HG03439 (cell line): ENCODE results near the gene CAPNS1.

ENCODE experiments used
- ATAC-seq: cut with Tn5 transposase; IDR thresholded peaks from one replicate; pipeline ENCODE4 v1.9.1; 2021; ENCODE audit warnings: mild to moderate bottlenecking, moderate library complexity; ENCODE audit not compliant: unreplicated experiment

The CAPNS1 gene

GRCh38 chr19:36139473-36140303 is at the start of gene CAPNS1:
Gene CAPNS1 (plus strand): TSS chr19:36140066. CDS start chr19:36141012, 946 bp downstream.
- peak; percentile 79 for ATAC-seq

DNA sequence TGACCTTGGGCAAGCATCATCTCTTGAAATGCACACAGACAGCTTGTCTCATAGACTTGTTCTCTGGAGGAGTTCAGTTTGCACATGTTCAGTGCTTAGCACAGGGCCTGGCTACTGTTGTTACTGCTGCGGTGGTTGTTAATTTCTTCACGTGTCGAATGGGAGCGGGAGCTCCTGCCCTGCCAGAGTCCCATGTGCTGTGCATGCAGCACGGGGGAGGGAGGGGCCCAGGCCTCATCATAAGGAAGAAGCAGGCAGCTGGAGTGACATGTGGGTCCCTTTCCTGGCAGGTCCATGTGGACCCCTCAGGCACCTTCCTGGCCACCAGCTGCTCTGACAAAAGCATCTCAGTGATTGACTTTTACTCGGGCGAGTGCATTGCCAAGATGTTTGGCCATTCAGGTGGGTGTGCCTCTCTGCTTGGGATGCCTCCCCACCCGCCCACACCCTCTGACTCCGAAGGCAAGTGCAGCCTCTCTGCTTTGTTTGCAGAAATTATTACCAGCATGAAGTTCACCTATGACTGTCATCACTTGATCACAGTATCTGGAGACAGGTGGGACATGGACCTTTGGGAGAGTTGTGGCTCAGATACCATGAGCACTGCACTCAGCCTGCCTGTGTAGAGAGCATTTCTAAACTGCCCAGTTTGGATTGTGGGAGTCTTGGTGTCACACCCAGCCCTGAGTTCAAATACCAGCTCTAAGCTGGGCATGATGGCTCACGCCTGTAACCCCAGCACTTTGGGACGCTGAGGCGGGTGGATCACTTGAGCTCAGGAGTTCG is 48.8 kb upstream of the CAPNS1 start:
- no peak for ATAC-seq

DNA sequence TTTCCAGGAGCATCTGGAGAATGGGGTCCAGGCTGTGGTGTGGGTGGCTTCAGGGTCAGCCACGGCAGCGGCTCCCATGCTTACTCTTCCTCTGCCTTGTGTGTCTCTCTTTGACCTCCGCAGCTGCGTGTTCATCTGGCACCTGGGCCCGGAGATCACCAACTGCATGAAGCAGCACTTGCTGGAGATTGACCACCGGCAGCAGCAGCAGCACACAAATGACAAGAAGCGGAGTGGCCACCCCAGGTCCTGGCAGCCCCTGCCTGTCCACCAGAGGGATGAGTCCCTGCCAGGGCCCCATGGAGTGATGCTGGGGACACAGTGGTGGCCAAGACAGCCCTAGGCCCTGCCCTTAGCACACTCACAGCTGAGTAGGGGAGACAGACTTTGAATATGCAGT is 47.3 kb upstream of the CAPNS1 start:
- ATAC-seq = no peak

DNA sequence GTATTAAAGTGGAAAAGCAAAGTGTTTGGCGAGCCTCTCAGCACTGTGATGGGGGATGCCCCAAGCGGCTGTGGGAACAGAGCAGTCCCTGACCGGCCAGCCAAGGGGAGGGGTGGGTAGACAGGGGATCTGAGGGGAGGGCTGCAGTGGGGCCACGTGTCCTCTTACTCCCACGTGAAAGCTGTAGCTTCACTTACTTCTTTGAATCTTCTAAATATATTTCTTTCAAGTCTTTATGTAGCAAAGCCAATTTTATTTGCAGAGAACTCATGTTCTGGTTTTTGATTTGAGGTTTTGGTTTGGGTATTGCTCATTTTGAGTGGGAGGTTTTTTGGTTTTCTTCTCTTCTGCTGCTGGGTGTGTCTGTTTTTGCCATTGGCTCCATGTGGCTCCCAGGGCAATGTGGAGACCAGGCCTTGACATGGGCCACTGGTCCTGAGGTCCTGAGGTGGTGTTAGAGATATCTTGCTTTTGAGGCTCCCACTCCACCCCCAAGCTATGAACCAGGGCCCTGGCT is 46.7 kb upstream of the CAPNS1 start:
- ATAC-seq = no peak

DNA sequence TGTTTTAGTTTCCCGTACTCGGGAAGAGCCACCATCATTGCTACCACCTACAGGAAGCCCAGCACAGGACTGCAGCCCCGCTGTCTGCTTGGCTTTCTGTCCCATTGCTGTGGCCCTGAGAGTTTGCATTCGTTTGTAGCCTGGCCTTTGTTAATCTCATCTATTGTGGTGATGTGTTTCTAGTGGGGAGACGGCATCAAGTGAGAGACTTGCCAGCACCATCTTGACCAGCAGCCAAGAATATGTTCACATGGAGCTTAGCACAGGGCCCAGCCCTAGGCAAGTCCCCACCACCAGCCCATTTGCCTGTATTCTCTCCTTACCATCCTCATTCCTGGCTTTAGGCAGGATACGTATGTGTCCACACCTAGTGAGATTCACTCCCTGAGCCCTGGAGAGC is 46.2 kb upstream of the CAPNS1 start:
- ATAC-seq = no peak

DNA sequence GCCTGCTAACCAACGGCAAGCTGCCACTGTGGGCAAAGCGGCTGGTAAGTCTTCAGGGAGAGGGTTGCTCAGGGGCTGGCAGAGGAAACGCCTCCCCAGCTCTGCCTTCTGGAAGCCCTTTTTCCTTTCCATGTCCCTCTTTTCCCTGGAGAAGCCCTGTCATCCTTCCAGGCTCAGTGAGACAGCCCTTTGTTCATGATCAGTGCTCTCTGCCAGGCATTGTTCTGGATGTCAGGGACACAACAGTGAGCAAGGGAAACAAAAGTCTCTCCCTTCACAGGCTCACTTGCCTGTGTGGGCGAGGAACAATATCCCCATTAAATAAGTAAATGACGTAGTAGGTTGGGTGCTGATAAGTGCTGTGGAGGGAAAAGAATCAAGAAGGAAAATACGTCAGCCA is 42.8 kb upstream of the CAPNS1 start:
- ATAC-seq = no peak

DNA sequence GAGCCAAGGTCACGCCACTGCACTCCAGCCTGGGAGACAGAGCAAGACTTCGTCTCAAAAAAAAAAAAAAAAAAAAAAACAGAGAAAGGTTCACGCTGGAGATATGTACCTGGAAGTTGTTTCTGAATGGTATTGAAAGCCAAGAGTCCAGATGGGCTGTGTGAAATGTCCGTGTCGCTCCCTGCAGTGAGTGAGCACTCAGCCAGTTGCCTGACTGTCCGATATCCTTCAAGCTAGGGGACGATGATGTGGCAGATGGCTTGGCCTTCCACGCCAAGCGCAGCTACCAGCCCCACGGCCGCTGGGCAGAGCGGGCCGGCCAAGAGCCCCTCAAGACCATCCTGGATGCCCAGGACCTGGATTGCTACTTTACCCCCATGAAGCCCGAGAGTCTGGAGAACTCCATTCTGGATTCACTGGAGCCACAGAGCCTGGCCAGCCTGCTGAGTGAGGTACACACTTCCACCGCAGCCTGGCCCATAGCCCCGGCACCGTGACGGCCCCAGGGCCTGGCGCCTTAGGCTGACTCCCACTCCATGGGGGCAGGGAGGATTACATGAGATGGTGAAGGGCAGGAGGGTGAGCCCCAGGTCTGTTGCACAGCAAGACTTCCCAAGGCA is 40.6 kb upstream of the CAPNS1 start:
- no peak for ATAC-seq

DNA sequence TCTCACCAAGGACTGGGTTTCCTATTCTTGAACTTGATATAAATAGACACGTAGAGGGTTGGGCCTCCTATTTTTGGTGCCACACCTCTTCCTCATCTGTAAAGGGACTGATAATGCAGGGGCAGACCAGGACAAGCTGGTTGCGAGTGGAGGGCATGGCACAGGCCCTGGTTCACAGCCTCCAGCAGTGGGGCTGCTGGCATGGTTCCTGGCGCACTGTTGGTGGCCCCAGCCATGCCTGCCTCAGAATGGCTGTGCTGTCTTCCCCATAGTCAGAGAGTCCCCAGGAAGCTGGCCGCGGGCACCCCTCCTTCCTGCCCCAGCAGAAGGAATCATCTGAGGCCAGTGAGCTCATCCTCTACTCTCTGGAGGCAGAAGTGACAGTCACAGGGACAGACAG is 39.4 kb upstream of the CAPNS1 start:
- ATAC-seq = no peak

GRCh38 chr19:36101550-36102327 is 38.1 kb upstream of the CAPNS1 start:
- ATAC-seq = no peak

- ATAC-seq = no peak
These were observed 36.7 kb upstream of the CAPNS1 start for GRCh38 chr19:36103040-36103626.

GRCh38 chr19:36103842-36104552 is 35.9 kb upstream of the CAPNS1 start:
- ATAC-seq = no peak

- ATAC-seq = no peak
These were observed 33.4 kb upstream of the CAPNS1 start for GRCh38 chr19:36106441-36106840.

DNA sequence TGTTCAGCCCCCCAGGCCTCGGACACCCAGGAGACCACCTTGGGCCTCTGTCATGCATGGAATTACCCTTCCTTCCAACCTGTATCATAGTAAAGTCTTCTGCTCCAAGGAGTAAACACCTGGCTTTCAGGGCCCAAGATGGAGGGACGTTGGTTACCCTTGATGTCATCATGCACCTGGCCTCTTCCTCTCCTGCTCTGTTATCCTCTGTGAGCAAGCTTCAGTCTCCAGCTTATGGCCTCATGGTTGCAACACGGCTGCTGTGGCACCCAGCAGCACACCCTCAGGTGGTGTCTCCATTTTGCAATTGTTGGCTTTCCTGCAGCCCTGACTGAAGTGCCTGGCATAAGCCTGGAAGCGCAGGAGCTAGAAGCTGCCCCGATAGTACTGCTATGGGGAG is 32.9 kb upstream of the CAPNS1 start:
- ATAC-seq = no peak

GRCh38 chr19:36108684-36109083 is 31.2 kb upstream of the CAPNS1 start:
- no peak for ATAC-seq

- no peak for ATAC-seq
These were observed 29.2 kb upstream of the CAPNS1 start, which contains the start of gene OVOL3 for GRCh38 chr19:36110487-36111199. Gene OVOL3 (plus strand): TSS chr19:36111143. CDS start chr19:36111203, 60 bp downstream.

GRCh38 chr19:36111200-36111539 is 28.7 kb upstream of the CAPNS1 start:
- ATAC-seq = no peak

DNA sequence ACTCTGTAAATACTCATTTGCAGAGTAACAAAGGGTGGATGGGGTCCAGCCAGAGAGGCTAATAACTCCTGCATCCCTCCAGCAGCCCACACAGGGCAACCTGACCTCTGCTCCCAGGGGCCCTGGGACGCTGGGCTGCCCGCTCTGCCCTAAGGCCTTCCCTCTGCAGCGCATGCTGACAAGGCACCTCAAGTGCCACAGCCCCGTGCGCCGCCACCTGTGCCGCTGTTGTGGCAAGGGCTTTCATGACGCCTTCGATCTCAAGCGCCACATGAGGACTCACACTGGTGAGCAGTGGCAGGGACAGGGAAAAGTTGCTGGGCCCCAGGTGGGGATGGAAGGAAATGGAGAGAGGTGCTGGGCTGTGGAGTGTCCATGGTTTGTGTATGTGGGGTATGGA is 27.2 kb upstream of the CAPNS1 start:
- ATAC-seq = no peak

DNA sequence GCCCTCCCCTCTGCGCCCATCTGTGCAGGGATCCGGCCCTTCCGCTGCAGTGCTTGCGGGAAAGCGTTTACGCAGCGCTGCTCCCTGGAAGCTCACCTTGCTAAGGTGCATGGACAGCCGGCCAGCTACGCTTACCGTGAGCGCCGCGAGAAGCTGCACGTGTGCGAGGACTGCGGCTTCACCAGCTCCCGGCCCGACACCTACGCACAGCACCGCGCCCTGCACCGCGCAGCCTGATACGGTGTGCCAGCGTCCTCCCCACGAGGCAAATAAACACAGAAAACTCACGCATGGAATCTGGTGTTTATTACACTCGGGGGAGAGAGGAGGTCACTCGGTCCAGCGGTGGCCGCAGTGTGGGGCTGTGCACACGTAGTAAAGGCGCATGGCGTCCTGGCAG is 26.4 kb upstream of the CAPNS1 start:
- no peak for ATAC-seq
